Colonic mucosa (tissue), 4 donors: Measurements from ENCODE around the gene RAI14. TPM values are rescaled to one million over a fixed set of nuclear protein-coding genes. Genes with fewer than 3 reads are reported as not detected.

ENCODE experiments used
- DNase-seq: peaks from one replicate; pipeline ENCODE4 v3.0.0-alpha.2; 2020
- H3K27ac ChIP-seq: fragments of 200-600 bp; one replicate; pipeline ENCODE4 v1.8.0; 2021
- H3K27me3 ChIP-seq: fragments of 200-600 bp; one replicate; pipeline ENCODE4 v1.8.0; 2021
- H3K36me3 ChIP-seq: fragments of 200-600 bp; one replicate; pipeline ENCODE4 v1.8.0; 2021
- H3K4me1 ChIP-seq: fragments of 200-600 bp; one replicate; pipeline ENCODE4 v1.8.0; 2021; ENCODE audit warnings: mild to moderate bottlenecking
- H3K4me3 ChIP-seq: fragments of 200-600 bp; one replicate; pipeline ENCODE4 v1.8.0; 2021
- H3K9ac ChIP-seq, 2 donors: one replicate each; pipeline ENCODE4 v1.7.0; 2013; ENCODE audit warnings: control low read depth in 2 of 2, low read depth in 2 of 2, low read length in 2 of 2
- H3K9me3 ChIP-seq: fragments of 200-600 bp; one replicate; pipeline ENCODE4 v1.8.0; 2021
- CTCF ChIP-seq: fragments of 200-600 bp; IDR thresholded peaks from one replicate; pipeline ENCODE4 v1.8.0; 2022; ENCODE audit warnings: antibody characterized with exemption, mild to moderate bottlenecking
- intact Hi-C: fragments of 100-400 bp; cut with DNase I; formaldehyde crosslinking; loops from one replicate; pipeline ENCODE4 v1.14.1; 2022
- total RNA-seq, 2 donors: library from RNA; stranded (reverse); fragmentation: NEBNext Ultra II Directional in 1 of 2; extraction: Animal tissue kit (Norgen Biotek cat#: 25700) in 1 of 2; gene quantifications; one replicate each; pipeline ENCODE4 v1.2.1, GENCODE V29; 2021
- donor health status: healthy.
- donor health status: DM: no; HTN: no; CAD: no.
- donor health status: DM: no; HTN: no; CAD: no.

The RAI14 gene
- total RNA-seq, 2 donors from 2014 or later = 15.9 to 25.7 TPM

GRCh38 chr5:34868791-34869190 lies 212.7 kb downstream of the RAI14 start:
- H3K4me3 ChIP-seq = no peak overlapping the region
- no peak for TF ChIP-seq CTCF
- no peak overlapping the region for H3K9ac ChIP-seq
- no peaks in the 10 kb centered on the region for H3K36me3 ChIP-seq
- DNase-seq = no peak
- no peaks in the 10 kb centered on the region for H3K4me1 ChIP-seq
- H3K9me3 ChIP-seq = no peaks in the 10 kb centered on the region
- no peaks in the 10 kb centered on the region for H3K27me3 ChIP-seq
- H3K27ac ChIP-seq = no peak overlapping the region
- intact Hi-C loops = no loop called here

GRCh38 chr5:34869256-34869655 lies 213.1 kb downstream of the RAI14 start:
- H3K27me3 ChIP-seq = no peaks in the 10 kb centered on the region
- intact Hi-C loops = no loop called here
- no peaks in the 10 kb centered on the region for H3K4me1 ChIP-seq
- no peak overlapping the region for H3K9ac ChIP-seq
- no peaks in the 10 kb centered on the region for H3K36me3 ChIP-seq
- TF ChIP-seq CTCF = no peak
- H3K27ac ChIP-seq = no peak overlapping the region
- H3K4me3 ChIP-seq = no peak overlapping the region
- DNase-seq = no peak
- no peaks in the 10 kb centered on the region for H3K9me3 ChIP-seq

- H3K9me3 ChIP-seq = no peaks in the 10 kb centered on the region
- no peaks in the 10 kb centered on the region for H3K27me3 ChIP-seq
- H3K4me1 ChIP-seq = no peaks in the 10 kb centered on the region
- DNase-seq = no peak
- no peak overlapping the region for H3K27ac ChIP-seq
- H3K9ac ChIP-seq = no peak overlapping the region
- no peak overlapping the region for H3K4me3 ChIP-seq
- no peak for TF ChIP-seq CTCF
- intact Hi-C loops = no loop called here
- no peaks in the 10 kb centered on the region for H3K36me3 ChIP-seq
Observed at GRCh38 chr5:34870382-34870781, 214.3 kb downstream of the RAI14 start.

- intact Hi-C loops = no loop called here
- H3K4me1 ChIP-seq = no peaks in the 10 kb centered on the region
- H3K36me3 ChIP-seq = no peaks in the 10 kb centered on the region
- no peak for DNase-seq
- no peak overlapping the region for H3K4me3 ChIP-seq
- no peak overlapping the region for H3K9ac ChIP-seq
- no peaks in the 10 kb centered on the region for H3K9me3 ChIP-seq
- no peak for TF ChIP-seq CTCF
- H3K27me3 ChIP-seq = no peaks in the 10 kb centered on the region
- no peak overlapping the region for H3K27ac ChIP-seq
Observed at GRCh38 chr5:34876275-34876674, 220.1 kb downstream of the RAI14 start.

- Histone ChIP-seq H3K27ac (no peak overlapping the region), H3K4me3 (no peak overlapping the region), H3K9me3 (no peaks in the 10 kb centered on the region), H3K9ac (no peak overlapping the region), H3K36me3 (no peaks in the 10 kb centered on the region), H3K4me1 (no peaks in the 10 kb centered on the region), H3K27me3 (no peaks in the 10 kb centered on the region)
- intact Hi-C loops = no loop called here
- no peak for TF ChIP-seq CTCF
- DNase-seq = no peak
Observed at GRCh38 chr5:34881246-34881645, 225.1 kb downstream of the RAI14 start.

Other genes starting within 250 kb of the RAI14 start
- under 1 TPM in 1 of 2 donors, not detected in 1; 0.35 TPM for gene TTC23L, start 182.8 kb downstream of the RAI14 start, total RNA-seq